GM12864 (cell line): ENCODE data around the gene SLC45A1.

Experiments
- DNase-seq: peaks from one replicate; pipeline ENCODE4 v3.0.0-alpha.2; 2011; ENCODE audit warnings: low read depth
- H3K4me3 ChIP-seq: 2 replicates; pipeline ENCODE4 v1.5.1; 2011; ENCODE audit warnings: mild to moderate bottlenecking, low read depth, low read length, control low read depth
- CTCF ChIP-seq: IDR thresholded peaks from 2 replicates; pipeline ENCODE4 v1.5.1; 2011; ENCODE audit warnings: low read depth, mild to moderate bottlenecking, moderate library complexity, low read length, control low read depth, inconsistent platforms; ENCODE audit errors: missing control alignments

The SLC45A1 gene

GRCh38 chr1:8326265-8326664, 8.4 kb downstream of the SLC45A1 start:
- TF ChIP-seq CTCF: no peak
- no peak for DNase-seq
- no peak overlapping the region for H3K4me3 ChIP-seq

GRCh38 chr1:8328271-8328670, 10.4 kb downstream of the SLC45A1 start:
- DNase-seq: no peak
- H3K4me3 ChIP-seq: no peak overlapping the region
- TF ChIP-seq CTCF: no peak

GRCh38 chr1:8329439-8329838, 11.5 kb downstream of the SLC45A1 start:
- no peak for TF ChIP-seq CTCF
- H3K4me3 ChIP-seq: no peak overlapping the region
- DNase-seq: no peak

- H3K4me3 ChIP-seq: no peak overlapping the region
- no peak for DNase-seq
- no peak for TF ChIP-seq CTCF
Measured at GRCh38 chr1:8329858-8330257, 11.9 kb downstream of the SLC45A1 start.

- DNase-seq: no peak
- TF ChIP-seq CTCF: no peak
- no peak overlapping the region for H3K4me3 ChIP-seq
Measured at GRCh38 chr1:8330271-8331125, 12.6 kb downstream of the SLC45A1 start.

- no peak overlapping the region for H3K4me3 ChIP-seq
- no peak for DNase-seq
- TF ChIP-seq CTCF: no peak
Measured at GRCh38 chr1:8332806-8333205, 14.9 kb downstream of the SLC45A1 start.
